NB4 (cell line): ENCODE measurements around the gene FRMD5.

Source experiments
- DNase-seq: peaks from one replicate; pipeline ENCODE4 v3.0.0; 2010; ENCODE audit warnings: low read depth
- H3K4me3 ChIP-seq: one replicate; pipeline ENCODE4 v1.5.1; 2011; ENCODE audit warnings: mild to moderate bottlenecking, low read depth, low read length, moderate library complexity
- MYC ChIP-seq: IDR thresholded peaks from 2 replicates; pipeline ENCODE4 v1.6.1; 2011; ENCODE audit warnings: low read depth, low read length
- POLR2A ChIP-seq: IDR thresholded peaks from 2 replicates; pipeline ENCODE4 v1.6.1; 2011; ENCODE audit warnings: mild to moderate bottlenecking; ENCODE audit not compliant: insufficient read length; ENCODE audit errors: extremely low read depth
- TF ChIP-seq, protein P1 (sequence below): IDR thresholded peaks from one replicate; pipeline ENCODE4 v1.5.1; 2012; ENCODE audit warnings: low read depth, low read length
- TF ChIP-seq, protein P2 (sequence below): IDR thresholded peaks from 2 replicates; pipeline ENCODE4 v1.6.1; 2011; ENCODE audit warnings: low read depth, low read length

The FRMD5 gene

DNA sequence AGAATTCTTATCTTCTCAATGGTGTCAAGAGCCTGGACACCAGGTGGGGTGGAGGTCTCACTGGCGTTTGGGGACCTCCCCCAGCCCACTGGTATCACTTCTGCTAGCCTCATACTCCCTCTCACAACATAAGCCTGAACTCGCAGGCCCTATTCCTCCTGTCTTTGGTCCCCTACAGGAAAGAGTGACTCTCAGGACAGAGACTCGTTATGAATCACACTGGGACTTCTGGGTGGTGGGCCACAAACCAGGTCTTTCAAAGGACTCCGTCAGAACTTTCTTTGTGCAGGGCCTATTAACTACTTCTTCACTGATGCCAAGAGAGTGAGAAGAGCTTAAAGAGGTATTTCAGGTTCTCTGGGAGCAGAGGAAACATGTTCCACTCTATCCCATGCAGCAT, 267.9 kb downstream of the FRMD5 start:
- H3K4me3 ChIP-seq = no peak overlapping the region
- no peak for DNase-seq
- TF ChIP-seq MYC = no peak
- no peak for TF ChIP-seq POLR2A
- TF ChIP-seq, protein P1, sequence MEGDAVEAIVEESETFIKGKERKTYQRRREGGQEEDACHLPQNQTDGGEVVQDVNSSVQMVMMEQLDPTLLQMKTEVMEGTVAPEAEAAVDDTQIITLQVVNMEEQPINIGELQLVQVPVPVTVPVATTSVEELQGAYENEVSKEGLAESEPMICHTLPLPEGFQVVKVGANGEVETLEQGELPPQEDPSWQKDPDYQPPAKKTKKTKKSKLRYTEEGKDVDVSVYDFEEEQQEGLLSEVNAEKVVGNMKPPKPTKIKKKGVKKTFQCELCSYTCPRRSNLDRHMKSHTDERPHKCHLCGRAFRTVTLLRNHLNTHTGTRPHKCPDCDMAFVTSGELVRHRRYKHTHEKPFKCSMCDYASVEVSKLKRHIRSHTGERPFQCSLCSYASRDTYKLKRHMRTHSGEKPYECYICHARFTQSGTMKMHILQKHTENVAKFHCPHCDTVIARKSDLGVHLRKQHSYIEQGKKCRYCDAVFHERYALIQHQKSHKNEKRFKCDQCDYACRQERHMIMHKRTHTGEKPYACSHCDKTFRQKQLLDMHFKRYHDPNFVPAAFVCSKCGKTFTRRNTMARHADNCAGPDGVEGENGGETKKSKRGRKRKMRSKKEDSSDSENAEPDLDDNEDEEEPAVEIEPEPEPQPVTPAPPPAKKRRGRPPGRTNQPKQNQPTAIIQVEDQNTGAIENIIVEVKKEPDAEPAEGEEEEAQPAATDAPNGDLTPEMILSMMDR = no peak
- TF ChIP-seq, protein P2, sequence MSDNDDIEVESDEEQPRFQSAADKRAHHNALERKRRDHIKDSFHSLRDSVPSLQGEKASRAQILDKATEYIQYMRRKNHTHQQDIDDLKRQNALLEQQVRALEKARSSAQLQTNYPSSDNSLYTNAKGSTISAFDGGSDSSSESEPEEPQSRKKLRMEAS = no peak

DNA sequence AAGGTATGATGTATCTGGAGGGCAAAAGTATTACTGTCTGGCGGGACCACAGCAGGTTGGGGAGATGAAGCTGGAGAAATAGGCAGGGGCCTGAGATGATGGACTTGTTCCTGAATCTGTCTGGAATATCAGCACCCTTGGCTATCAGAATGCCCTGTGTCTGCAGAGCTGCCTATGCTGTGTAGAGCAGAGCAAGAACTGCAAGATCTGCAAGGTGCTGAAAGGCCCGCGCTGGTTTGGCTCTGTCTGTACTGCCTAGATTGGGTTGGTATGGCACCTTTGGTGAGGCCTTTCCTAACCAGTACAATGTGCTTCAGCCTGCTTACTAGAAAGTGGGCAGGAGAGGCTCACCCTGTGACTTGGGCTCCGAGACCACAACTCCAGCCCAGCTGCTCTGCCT, 271.5 kb downstream of the FRMD5 start:
- TF ChIP-seq, protein P1 = no peak
- TF ChIP-seq POLR2A = no peak
- TF ChIP-seq, protein P2 = no peak
- no peak for TF ChIP-seq MYC
- H3K4me3 ChIP-seq = no peak overlapping the region
- DNase-seq = no peak

DNA sequence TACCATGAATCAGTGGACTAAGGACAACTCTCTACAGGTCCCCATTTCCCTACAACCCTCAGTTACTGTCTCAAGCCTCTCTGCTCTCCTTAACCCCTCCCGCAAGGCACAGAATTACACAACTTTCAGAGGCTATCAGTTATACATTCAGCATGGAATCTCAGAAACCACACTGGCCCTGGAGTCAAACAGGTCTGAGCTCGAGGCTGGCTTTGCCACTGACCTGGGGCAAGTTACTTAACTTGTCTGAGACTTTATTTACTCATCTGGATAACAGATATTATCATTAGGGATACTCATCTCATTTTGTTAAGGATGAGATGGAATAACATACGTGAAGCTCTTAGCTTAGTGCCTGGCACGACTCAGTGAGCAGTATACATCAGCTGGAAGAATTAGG, 273.1 kb downstream of the FRMD5 start:
- H3K4me3 ChIP-seq = no peak overlapping the region
- DNase-seq = no peak
- TF ChIP-seq, protein P2 = no peak
- TF ChIP-seq, protein P1 = no peak
- TF ChIP-seq MYC = no peak
- TF ChIP-seq POLR2A = no peak

DNA sequence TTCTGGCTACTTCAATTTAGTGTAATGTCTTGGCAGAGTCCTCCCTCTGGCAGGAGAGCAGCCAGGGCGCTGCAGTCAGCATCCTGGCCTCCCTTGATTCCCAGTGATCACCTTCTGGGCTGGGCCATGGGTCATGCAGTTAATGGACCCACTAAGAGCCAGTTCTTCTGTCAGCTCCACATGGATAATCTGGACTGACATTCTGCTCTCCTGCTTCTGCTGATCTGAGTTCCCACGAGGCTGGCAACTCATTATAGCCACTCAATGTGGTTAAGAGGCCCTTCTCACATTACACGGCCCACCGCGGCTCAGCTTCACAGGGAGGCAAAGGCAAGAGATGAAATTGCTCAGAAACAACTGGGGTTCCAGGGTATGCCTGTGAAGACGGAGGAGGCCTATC, 274.3 kb downstream of the FRMD5 start:
- H3K4me3 ChIP-seq = no peak overlapping the region
- no peak for DNase-seq
- TF ChIP-seq POLR2A (no peak), MYC (no peak)
- TF ChIP-seq, protein P2 = no peak
- TF ChIP-seq, protein P1 = no peak

DNA sequence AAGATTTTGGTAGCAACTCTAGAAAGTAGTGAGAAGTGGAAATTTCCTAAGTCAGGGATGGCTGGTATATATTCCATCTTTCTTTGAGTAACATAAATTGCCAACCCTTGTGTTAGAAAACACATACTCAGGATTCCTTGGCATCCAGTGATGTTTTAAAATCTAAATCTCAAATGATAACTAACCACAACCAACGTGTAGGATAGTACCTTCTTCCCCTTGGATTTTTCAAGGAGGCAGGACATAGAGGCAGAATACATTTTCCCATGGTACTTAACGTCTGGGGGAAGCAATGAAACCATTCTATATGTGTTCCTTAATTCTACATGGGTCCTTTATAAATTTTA, 274.8 kb downstream of the FRMD5 start:
- TF ChIP-seq, protein P2 = no peak
- TF ChIP-seq POLR2A (no peak), MYC (no peak)
- TF ChIP-seq, protein P1 = no peak
- DNase-seq = no peak
- no peak overlapping the region for H3K4me3 ChIP-seq

DNA sequence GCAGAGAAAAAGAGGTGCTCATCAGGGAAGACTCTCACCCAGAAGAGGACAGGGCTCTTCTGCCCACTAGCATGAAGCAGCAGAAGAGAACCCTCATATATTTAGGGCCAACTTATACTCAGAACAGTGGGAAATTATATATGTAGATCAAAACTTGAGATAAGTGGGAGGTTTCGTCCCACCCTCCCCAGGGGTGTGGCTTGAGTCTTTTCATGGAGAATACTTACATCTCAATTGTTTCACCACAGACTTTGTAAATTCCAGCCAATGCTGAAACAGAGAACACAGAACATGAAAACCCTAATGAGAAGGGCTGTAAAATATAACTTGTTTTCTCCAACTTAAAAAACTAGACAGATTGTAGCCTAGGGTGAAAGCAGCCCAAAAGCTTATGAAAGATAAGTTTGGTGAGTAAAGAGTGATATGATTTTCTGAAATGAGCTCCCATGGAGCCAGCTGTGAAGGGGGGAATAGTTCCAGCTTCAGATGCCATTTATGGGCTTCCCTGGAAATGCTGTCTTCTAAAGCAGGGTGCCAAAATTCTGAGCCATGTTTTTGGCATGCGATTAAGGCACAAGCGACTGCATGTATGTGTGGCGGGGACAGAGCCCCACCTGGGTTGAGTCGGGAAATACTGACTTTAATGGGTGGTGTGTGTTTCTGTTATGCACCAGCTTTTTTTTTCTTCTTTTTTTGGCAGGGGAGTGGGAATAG, 275.4 kb downstream of the FRMD5 start:
- TF ChIP-seq, protein P1 = no peak
- TF ChIP-seq, protein P2 = no peak
- TF ChIP-seq MYC (no peak), POLR2A (no peak)
- DNase-seq = no peak
- no peak overlapping the region for H3K4me3 ChIP-seq
